ENCODE results near the gene CHIT1. TPM values are rescaled to one million over a fixed set of nuclear protein-coding genes. Genes with fewer than 3 reads are reported as not detected.
"Not testable (repeated sequence)": the region's sequence is repeated elsewhere in the genome, so short reads cannot be mapped to it uniquely, and the experiment has no call there.

The CHIT1 gene
- total RNA-seq, 1 donor: 0.42 TPM

DNA sequence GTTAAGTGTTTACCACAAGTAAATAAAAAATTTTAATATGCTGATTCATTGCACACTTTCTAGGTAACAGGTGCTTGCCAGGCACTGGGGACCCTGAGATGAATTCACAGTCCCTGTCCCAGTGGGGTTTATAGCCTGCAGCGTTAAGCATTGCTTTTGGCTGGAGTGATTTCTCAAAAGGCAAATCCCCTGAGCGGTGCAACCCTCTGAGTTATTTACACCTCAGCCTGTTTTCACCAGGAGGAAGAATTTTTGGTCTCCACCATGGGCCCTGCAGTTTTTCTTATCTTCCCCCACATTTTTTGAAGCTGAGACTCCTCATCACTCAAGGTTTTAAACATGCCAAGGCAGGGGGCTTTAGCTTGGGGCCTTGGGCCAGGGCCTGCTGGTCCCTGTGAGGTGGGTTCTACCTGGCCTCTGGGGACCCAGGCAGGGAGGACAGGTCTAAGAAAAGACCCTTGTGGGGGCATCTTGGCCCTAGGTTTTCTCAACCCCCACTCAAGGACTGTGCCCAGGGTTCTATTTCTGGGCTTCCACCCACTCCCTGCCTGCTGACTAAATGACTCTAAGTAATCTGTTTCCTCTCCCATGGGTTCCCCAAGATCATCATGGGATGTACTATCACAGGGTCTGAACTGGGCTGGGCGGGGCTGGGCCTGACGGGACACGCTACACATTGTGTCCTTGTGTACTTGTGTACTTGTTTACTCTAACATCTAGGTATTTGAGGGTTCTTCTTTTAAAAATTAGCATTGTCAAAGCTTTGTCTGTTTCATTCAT, 10.2 kb upstream of the CHIT1 start:
- no peak overlapping the region for H3K4me3 ChIP-seq (ENCODE audit: low read length)
- no peaks in the 10 kb centered on the region for H3K4me1 ChIP-seq (ENCODE audit: insufficient read depth, low read length)
- peaks cover 14% of the 10 kb centered on the region for H3K27me3 ChIP-seq (ENCODE audit: insufficient read depth, low read length)
- peaks cover 10% of the 10 kb centered on the region for H3K9me3 ChIP-seq (ENCODE audit: low read depth, low read length)

DNA sequence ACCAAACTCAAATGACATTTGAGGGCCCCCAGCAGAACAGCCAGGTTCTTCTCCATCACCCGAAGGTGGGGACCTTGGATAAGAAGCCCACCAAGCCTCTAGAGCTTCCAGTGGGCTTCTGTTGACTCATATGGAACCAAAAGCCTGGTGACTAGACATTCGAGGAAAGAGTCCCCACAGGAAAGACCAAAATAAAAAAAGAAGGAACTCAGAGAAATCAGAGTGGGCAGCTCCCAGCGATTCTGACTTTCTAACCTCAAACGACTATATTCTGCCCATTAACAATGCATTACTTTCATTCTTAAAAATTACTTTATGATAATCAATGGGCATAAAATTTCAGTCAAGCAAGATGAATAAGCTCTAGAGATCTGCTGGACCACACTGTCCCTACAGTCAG, 9.6 kb upstream of the CHIT1 start:
- H3K9me3 ChIP-seq (ENCODE audit: low read depth, low read length): peaks cover 10% of the 10 kb centered on the region
- no peaks in the 10 kb centered on the region for H3K4me1 ChIP-seq (ENCODE audit: insufficient read depth, low read length)
- no peak overlapping the region for H3K4me3 ChIP-seq (ENCODE audit: low read length)
- peaks cover 14% of the 10 kb centered on the region for H3K27me3 ChIP-seq (ENCODE audit: insufficient read depth, low read length)

DNA sequence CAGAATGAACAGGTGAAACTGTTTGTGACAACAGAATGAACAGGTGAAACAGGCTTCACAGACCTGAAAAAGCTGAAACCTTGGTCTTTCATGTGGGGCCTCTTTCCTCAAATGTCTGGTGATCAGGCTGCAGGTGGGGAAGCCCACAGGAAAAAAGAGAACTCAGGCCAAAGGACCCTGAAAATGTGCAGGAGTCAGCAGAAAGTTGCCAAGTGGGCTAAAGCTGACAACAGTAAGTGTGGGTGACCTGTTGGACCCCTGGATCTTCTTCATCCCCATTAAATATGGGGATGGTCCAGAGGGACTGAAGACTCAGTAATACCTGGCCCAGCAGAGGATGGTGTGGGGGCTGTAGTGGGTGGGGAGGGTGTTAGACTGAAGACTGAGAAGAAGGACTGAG, 9.1 kb upstream of the CHIT1 start:
- H3K4me1 ChIP-seq (ENCODE audit: insufficient read depth, low read length): no peaks in the 10 kb centered on the region
- no peak overlapping the region for H3K4me3 ChIP-seq (ENCODE audit: low read length)
- peaks cover 14% of the 10 kb centered on the region for H3K27me3 ChIP-seq (ENCODE audit: insufficient read depth, low read length)
- peaks cover 10% of the 10 kb centered on the region for H3K9me3 ChIP-seq (ENCODE audit: low read depth, low read length)

DNA sequence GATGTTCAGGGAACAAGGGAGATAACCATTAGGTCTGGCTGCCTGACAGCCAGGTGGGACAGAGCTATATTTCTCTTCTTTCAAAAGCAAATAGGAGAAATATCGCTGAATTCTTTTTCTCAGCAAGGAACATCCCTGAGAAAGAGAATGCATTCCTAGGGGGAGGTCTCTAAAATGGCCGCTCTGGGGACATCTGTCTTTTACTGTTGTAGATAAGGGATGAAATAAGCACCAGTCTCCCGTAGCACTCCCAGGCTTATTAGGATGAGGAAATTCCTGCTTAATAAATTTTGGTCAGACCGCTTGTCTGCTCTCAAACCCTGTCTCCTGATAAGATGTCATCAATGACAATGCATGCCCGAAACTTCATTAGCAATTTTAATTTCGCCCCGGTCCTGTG, 5.4 kb upstream of the CHIT1 start:
- H3K27me3 ChIP-seq (ENCODE audit: insufficient read depth, low read length); H3K4me1 ChIP-seq (ENCODE audit: insufficient read depth, low read length); H3K9me3 ChIP-seq (ENCODE audit: low read depth, low read length); H3K4me3 ChIP-seq (ENCODE audit: low read length): not testable (repeated sequence)

DNA sequence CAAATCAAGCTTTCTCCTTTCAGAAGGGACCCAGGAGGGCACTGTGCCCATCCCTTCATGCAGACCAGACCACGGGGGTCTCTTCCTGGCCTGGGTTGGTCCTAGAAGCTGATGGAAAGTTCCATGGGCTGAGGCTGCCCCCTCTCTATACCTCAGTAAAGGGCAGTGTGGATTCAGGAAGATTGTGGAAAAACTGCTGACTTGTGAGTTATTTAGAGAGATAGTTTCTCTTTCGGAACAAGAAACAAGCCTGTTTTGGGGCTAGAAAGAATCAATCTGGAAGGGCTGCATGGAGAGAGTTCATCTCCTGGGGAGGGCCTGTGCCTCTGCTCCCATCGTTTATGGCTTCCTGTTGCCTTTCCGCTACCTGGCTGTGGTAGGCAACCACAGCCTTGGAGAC, 803 bp downstream of the CHIT1 start:
- Histone ChIP-seq H3K9me3 (ENCODE audit: low read depth, low read length) (no peaks in the 10 kb centered on the region), H3K4me3 (ENCODE audit: low read length) (no peak overlapping the region), H3K27me3 (ENCODE audit: insufficient read depth, low read length) (no peaks in the 10 kb centered on the region), H3K4me1 (ENCODE audit: insufficient read depth, low read length) (no peaks in the 10 kb centered on the region)

DNA sequence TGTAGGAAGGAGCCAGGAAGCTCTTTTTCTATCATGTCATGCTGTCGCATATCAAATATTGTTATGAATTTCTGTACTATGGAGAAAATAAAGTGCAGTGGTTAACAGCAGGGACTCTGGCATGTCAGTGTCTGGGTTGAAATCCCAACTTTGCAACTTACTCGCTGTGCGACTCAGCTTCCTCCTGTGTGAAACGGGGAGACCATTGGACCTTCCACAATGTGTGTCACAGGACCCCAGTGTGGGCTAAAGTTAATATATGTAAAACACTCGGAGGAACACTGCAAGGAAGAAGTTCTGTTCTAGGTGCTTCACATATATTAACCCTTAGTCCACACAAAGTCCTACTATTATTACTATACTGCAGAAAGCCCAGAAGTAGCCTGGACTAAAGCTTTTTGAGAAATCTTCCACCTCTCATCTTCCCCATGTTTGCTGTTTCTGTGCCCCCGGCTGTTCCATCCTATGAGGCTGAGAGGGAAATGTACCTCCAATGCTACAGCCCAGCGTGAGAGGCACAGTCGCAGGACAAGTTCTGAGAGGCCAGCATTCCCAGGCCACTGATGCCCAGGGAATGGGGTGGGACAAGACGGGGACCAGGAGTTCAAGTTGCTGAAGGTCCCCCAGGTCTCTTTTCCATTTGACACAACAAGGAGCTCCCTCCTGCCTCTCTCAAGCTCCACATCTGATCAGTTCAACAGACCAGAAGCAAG, 1.9 kb downstream of the CHIT1 start:
- H3K9me3 ChIP-seq (ENCODE audit: low read depth, low read length): no peaks in the 10 kb centered on the region
- no peaks in the 10 kb centered on the region for H3K4me1 ChIP-seq (ENCODE audit: insufficient read depth, low read length)
- no peak overlapping the region for H3K4me3 ChIP-seq (ENCODE audit: low read length)
- no peaks in the 10 kb centered on the region for H3K27me3 ChIP-seq (ENCODE audit: insufficient read depth, low read length)

DNA sequence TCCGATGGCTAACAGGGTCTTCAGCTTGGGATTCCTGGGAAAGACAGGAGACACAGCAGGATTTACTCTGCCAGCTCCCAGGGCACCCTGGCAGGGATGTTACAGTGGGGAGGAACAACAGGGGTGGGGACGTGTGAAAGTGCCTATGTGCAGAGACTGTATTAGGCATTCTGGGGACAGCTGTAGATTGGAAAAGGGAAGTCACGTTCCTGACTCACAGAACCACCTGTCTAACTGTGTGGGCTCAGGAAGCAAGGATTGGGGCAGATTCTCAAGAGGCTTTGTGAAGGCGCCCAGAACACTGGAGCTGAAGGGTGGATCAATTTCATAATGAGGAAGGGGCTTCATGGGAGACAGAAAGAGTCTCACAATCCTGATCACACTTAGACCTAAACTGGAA, 4.4 kb downstream of the CHIT1 start:
- no peak overlapping the region for H3K4me3 ChIP-seq (ENCODE audit: low read length)
- H3K4me1 ChIP-seq (ENCODE audit: insufficient read depth, low read length): no peaks in the 10 kb centered on the region
- H3K27me3 ChIP-seq (ENCODE audit: insufficient read depth, low read length): no peaks in the 10 kb centered on the region
- no peaks in the 10 kb centered on the region for H3K9me3 ChIP-seq (ENCODE audit: low read depth, low read length)

DNA sequence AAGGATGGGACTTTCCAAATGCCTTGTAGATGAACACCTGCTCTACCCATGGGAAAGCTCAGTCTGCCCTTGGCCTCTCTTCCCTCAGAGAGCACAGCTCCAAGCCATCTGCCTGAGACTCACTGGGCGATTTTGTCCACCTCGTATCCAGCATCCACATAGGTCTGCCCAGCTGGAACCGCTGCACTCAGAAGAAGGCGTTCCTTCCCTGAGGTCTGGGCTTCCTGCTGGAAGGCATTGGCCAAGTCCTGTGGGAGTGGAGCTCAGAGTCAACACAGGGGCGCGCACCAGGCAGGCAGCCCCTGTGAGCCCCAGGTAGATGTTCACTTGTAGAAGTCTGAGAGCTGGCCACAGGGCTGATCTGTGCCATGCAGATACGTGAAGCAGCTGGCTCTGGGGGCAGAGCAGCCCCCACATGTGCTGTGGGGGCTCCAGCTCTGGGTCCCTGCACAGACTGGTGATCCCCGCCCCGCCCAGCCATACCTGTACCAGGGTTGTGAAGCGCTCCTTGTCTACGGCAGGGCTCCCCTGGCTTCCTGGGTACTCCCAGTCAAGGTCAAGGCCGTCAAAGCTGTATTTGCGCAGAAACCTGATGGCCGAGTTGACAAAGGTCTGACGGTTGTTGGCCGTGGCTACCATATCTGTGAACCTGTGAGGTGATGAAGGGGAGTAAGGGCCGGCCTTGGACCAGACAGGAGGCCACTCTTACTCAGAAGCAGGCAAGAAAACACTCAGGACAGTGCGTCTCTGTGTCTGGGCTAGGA, 6.3 kb downstream of the CHIT1 start:
- Histone ChIP-seq H3K27me3 (ENCODE audit: insufficient read depth, low read length) (no peaks in the 10 kb centered on the region), H3K4me1 (ENCODE audit: insufficient read depth, low read length) (no peaks in the 10 kb centered on the region), H3K4me3 (ENCODE audit: low read length) (no peak overlapping the region), H3K9me3 (ENCODE audit: low read depth, low read length) (no peaks in the 10 kb centered on the region)

DNA sequence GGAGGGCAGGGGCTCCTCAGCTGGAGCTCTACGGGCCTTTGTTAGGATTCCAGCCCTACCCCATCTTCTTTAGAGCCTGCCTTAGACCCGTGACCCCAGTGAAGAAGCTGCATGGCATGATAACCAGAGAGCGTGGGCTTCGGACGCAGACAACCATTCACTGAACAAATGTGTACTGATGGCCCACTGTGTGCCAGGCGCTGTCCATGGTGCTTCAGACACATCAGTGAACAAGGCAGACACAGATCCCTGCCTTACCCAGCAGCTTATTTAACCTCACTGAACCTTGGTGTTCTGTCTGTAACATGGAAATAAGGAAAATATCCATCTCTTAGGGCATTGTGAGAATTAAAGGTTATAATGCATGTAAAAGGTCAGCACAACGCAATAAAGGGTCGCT, 9.5 kb downstream of the CHIT1 start:
- H3K4me1 ChIP-seq (ENCODE audit: insufficient read depth, low read length): peaks cover 31% of the 10 kb centered on the region
- no peaks in the 10 kb centered on the region for H3K9me3 ChIP-seq (ENCODE audit: low read depth, low read length)
- no peak overlapping the region for H3K4me3 ChIP-seq (ENCODE audit: low read length)
- H3K27me3 ChIP-seq (ENCODE audit: insufficient read depth, low read length): peaks cover 4% of the 10 kb centered on the region

DNA sequence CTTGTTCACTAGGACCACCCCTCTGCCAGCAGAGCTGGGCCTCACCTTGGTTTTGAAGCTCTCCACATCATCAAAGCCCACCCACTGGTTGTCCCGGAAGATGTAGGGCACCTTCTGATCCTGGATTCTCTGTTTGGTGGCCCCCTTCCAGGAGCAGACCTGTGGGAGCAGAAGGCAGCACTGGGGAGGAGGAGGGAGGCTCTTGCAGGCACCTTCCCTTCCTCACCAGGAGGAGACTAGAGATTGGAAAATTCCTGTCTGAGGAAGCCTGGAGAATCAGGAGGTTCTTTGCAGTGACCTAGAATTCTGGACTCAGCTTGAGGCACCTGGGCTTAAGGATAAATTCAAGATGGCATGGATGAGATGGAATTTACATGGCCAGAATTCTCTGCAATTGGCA, 10.3 kb downstream of the CHIT1 start:
- no peaks in the 10 kb centered on the region for H3K9me3 ChIP-seq (ENCODE audit: low read depth, low read length)
- peaks cover 33% of the 10 kb centered on the region for H3K4me1 ChIP-seq (ENCODE audit: insufficient read depth, low read length)
- no peak overlapping the region for H3K4me3 ChIP-seq (ENCODE audit: low read length)
- H3K27me3 ChIP-seq (ENCODE audit: insufficient read depth, low read length): peaks cover 4% of the 10 kb centered on the region

DNA sequence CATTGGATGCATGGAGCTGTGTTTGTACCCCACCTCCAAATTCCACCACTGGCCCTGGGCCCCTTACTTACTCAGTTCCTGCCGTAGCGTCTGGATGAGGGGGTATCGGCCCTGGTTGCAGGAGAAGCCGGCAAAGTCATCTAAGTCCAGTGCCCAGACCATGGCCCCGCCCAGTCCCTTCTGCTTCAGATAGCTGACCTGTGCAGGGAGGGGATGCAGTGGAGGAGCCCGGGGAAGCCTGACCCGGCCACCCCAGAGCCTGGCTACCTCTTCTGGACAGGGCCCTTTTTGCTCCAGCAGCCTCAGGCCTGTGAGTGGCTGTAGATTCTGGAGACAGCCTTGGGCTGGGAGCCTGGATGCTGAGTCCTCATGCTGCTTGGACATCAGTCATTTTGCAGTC, 11.8 kb downstream of the CHIT1 start:
- Histone ChIP-seq H3K27me3 (ENCODE audit: insufficient read depth, low read length) (peaks cover 4% of the 10 kb centered on the region), H3K4me1 (ENCODE audit: insufficient read depth, low read length) (peaks cover 33% of the 10 kb centered on the region), H3K9me3 (ENCODE audit: low read depth, low read length) (no peaks in the 10 kb centered on the region), H3K4me3 (ENCODE audit: low read length) (no peak overlapping the region)

DNA sequence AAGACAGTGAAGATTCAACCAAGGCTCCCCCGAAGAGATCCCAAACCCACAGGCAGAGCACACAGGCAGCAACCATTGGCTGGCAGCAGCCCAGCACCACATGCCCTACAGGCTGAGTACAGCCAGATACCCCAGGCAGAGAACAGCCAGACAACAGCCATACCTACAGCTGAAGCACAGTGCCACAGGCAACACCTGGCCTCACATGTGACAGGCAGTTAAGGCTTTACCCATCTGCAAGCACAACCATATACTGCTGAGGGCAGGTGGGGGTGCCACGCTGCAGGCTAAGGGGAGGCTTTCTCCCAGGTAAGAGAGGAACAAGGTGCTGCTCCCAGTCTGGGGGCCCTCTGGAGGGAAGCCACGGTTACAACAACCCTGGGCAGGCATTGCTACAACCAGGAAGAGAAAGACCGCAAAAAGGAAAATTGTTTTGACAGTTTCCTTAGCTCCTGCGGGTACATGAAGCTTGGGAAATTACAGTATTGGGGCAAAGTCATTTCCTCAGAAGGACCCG, 12.3 kb downstream of the CHIT1 start:
- Histone ChIP-seq H3K4me1 (ENCODE audit: insufficient read depth, low read length) (peaks cover 33% of the 10 kb centered on the region), H3K4me3 (ENCODE audit: low read length) (no peak overlapping the region)

DNA sequence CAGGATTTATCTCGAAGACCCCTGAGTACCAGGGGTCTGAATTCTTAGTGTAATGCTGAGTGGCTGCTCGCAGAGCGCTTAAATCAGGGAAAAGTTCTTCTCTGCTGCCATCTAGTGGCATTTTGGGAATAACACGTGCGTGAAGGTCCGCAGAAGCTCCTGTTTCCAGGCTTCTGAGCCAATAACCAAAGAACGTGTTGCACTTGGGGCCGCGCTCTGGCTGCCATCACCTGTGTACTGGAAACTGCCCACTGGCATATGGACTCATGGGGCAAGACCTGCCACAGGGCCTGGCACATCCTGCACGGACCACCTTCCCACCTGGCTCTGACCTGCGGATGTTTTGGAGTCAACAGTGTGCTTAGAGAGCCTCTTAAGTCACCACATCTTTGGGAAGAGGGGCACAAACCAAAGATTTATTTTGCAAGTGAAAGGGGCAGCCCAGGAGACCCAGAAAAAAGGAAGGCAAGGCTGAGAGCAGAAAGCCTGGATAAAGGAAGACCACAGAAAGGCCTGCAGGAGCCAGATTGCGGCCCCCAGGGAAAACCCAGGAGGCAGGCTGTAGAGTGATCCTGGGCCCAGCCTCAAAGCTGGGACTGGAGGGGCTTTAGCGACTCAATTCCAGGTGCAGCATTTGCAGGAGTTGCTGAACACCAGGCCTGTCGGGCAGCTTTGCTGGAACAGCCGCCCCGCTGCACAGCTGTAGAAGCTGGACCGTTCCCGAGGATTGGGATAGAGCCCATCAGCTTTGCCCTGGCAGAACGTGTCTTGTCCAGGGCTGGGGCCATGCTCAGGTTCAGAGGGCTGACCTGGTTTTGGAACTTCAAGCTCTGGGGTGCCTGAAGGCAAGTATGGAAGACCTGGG, 13.0 kb downstream of the CHIT1 start:
- H3K4me1 ChIP-seq (ENCODE audit: insufficient read depth, low read length): peaks cover 33% of the 10 kb centered on the region
- peaks cover 4% of the 10 kb centered on the region for H3K27me3 ChIP-seq (ENCODE audit: insufficient read depth, low read length)
- H3K9me3 ChIP-seq (ENCODE audit: low read depth, low read length): no peaks in the 10 kb centered on the region
- no peak overlapping the region for H3K4me3 ChIP-seq (ENCODE audit: low read length)

More for the DNA sequence above, 12.3 kb downstream of the CHIT1 start:
- Histone ChIP-seq H3K9me3 (ENCODE audit: low read depth, low read length) (no peaks in the 10 kb centered on the region), H3K27me3 (ENCODE audit: insufficient read depth, low read length) (peaks cover 4% of the 10 kb centered on the region)

DNA sequence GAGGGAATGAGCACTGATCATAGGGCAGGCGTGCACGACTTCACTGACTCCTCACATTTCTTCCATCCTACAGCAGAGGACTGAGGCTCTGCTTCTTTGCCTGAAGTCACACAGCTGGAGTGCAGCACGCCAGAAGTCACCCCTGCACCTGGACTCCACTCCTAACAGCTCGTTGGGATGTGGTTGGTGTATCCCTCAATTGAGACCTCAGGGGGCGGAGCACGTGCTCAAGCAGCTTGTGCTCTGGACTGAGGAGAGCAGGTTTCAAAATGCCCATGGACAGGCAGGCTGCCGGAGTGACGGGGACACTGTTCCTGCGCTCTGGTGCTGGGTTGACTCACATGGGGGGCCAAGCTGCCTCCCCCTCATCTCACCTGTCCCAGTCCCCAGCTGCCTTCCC, 13.9 kb downstream of the CHIT1 start:
- no peak overlapping the region for H3K4me3 ChIP-seq (ENCODE audit: low read length)
- peaks cover 4% of the 10 kb centered on the region for H3K27me3 ChIP-seq (ENCODE audit: insufficient read depth, low read length)
- no peaks in the 10 kb centered on the region for H3K9me3 ChIP-seq (ENCODE audit: low read depth, low read length)
- peaks cover 33% of the 10 kb centered on the region for H3K4me1 ChIP-seq (ENCODE audit: insufficient read depth, low read length)
